ENCODE data around the gene LYL1.

LYL1 gene

DNA sequence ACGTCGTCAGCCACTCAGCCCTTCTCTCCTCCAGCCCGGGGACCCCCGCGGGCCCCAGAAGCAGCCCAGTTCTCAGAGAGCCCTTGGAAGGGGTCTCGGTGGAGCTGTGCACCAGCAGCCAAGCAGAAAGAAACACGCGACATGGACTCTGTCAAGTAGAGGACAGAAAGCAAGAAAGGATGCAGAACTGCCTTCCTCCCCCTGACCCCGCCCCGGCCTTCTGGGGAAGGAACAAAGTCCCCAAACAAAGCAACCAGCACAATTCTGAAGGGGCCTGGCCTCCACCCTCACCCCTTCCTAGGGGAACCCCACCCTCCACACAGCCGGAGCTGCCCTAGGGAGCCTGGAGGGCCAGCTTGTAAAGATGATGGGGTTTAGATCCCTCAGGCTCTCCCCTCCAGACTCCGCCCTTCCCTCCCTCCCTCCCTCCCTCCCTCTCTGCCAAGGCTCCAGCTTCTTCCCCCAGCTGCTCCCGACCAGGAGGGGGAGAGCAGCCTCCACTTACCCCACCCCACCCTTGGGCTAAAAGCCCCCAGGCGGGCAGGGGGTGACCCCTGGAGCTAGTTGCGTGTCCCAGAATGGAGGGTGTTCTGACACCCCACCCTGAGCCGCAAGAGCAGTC is 7.8 kb downstream of the LYL1 start:
- Histone ChIP-seq H3K36me3 (peaks cover 0 to 13% (median 12%) of the 10 kb centered on the region in 11 experiments; a peak in 16 of 22 replicates), H3K27me3 (peaks cover 0 to 29% (median 20%) of the 10 kb centered on the region in 11 experiments; a peak in 14 of 22 replicates), H3K27ac (peak overlapping the region in 10 of 11 experiments; percentile 32 to 87 (median 74); a peak in 18 of 22 replicates), H4K20me1 (peaks cover 0 to 45% (median 14%) of the 10 kb centered on the region in 11 experiments; a peak in 17 of 22 replicates), H3K9me3 (replicated peaks in 1 of 11) (no peaks in the 10 kb centered on the region), H3K4me1 (peaks cover 66 to 95% (median 90%) of the 10 kb centered on the region in 10 experiments), H3K4me2 (peak overlapping the region; percentile 79 to 100 (median 98)), H3K9ac (peak overlapping the region; percentile 43 to 96 (median 78); a peak in 21 of 22 replicates), H3K4me3 (peak overlapping the region; percentile 54 to 86 (median 67))
- no peak for TF ChIP-seq Cebpa-rat (IDR thresholded peaks at IDR 0.05)

DNA sequence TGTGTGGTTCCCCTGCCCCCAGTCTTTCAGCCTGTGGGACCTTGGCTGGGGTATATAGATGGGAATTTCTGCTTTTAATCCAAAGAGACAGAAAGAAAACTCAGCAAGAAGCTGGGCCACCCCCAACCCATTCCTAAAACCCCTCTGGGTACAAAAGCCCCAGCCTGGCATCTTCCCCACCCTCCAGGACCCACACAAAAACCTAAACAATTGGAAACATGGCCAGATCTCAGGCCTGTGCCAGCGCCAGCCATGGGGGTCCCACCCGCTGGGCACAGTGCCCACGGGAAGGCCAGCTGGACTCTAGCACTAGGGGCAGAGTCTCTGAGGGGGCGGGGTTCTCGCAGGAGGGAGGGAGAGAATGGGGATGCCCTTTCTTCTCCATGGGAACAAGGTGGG is 8.6 kb downstream of the LYL1 start:
- peaks cover 58 to 95% (median 90%) of the 10 kb centered on the region in 10 experiments for H3K4me1 ChIP-seq

DNA sequence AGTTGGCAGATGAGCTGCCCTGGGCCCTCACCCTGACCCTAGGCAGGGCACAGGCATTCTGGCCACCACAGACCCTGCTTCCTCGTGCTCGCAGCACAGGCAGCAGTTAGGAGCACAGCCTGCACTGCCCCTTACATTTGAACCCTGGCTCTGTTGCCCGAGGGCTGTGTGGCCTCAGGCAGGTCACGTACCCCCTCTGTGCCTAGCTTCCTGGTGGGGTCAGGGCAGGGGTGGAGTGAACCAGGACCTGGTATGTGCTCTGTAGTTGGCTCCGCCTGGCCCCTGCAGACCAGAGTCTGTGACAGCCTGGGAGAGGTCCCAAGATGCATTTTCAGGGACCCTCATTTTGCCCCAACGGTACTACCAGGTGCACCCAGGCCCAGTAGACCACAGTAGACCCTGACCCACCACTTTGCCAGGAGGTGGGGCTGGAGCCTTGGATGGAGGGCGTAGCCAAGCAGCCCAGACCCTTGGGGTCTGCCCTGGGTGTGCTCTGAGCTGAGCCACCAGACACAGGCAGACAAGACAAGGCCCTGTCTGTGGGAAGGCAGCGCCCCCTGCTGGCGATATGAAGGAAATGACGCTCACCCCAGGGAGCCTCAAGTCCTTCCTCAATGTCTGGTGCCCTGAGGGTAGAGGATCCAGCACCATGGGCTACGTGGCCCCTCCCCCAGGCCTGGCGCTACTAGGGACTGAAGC is 9.1 kb downstream of the LYL1 start:
- Histone ChIP-seq H3K36me3 (peaks cover 0 to under 1% (median 0%) of the 10 kb centered on the region in 11 experiments; a peak in 2 of 22 replicates), H3K27me3 (peaks cover 0 to 23% (median 15%) of the 10 kb centered on the region in 11 experiments; a peak in 14 of 22 replicates), H3K4me1 (peaks cover 53 to 95% (median 87%) of the 10 kb centered on the region in 10 experiments), H3K27ac (peak overlapping the region in 8 of 11 experiments; percentile 4 to 87 (median 73); a peak in 12 of 22 replicates), H3K9me3 (replicated peaks in 1 of 11) (no peaks in the 10 kb centered on the region), H4K20me1 (peaks cover 0 to 32% (median 2%) of the 10 kb centered on the region in 11 experiments; a peak in 11 of 22 replicates), H3K4me2 (peak overlapping the region; percentile 79 to 100 (median 98)), H3K4me3 (no peak overlapping the region), H3K9ac (peak overlapping the region in 10 of 11 experiments; percentile 30 to 96 (median 72); a peak in 15 of 22 replicates)
- no peak for TF ChIP-seq Cebpa-rat (IDR thresholded peaks at IDR 0.05)

More for the DNA sequence above, 8.6 kb downstream of the LYL1 start:
- Histone ChIP-seq H3K9me3 (replicated peaks in 1 of 11) (no peaks in the 10 kb centered on the region), H3K27ac (peak overlapping the region in 8 of 11 experiments; percentile 4 to 87 (median 75); a peak in 14 of 22 replicates), H3K4me2 (peak overlapping the region; percentile 79 to 100 (median 98)), H3K9ac (peak overlapping the region; percentile 15 to 96 (median 58); a peak in 18 of 22 replicates), H4K20me1 (peaks cover 0 to 37% (median 8%) of the 10 kb centered on the region in 11 experiments; a peak in 17 of 22 replicates), H3K36me3 (peaks cover 0 to 6% (median 5%) of the 10 kb centered on the region in 11 experiments; a peak in 14 of 22 replicates), H3K4me3 (peak overlapping the region in 9 of 10 experiments; percentile 29 to 86 (median 69); a peak in 9 of 20 replicates), H3K27me3 (peaks cover 0 to 28% (median 19%) of the 10 kb centered on the region in 11 experiments; a peak in 14 of 22 replicates)
- TF ChIP-seq Cebpa-rat (IDR thresholded peaks at IDR 0.05) = no peak

DNA sequence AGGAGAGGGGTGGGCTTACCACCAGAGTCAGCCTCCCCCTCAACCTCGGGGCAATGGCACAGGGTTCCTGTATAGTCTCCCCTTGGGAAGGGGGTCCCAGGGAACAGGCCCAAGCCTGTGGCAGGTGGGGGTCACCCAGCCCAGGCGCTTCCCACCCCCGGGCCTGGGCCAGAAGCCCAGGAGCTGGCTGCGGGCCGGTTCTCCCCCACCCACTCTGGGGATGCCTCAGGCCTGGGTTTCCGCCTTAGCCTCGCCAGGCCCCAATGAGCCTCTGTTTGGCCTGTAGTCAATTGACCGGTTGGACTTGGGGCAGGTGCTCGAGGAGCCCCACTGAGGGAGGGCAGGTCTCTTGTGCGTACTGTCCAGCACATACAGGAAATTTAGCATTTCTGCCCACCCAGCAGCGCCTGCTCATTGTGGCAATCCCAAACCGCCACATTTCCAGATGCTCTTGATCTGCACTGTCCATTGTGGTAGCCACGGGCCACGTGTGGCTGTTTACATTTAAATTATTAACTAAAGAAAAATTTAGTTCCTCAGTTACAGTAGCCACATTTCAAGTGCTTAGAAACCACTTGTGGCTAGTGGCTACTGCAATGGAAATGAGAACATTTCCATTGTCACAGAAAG is 9.9 kb downstream of the LYL1 start:
- no peak for TF ChIP-seq Cebpa-rat (IDR thresholded peaks at IDR 0.05)
- Histone ChIP-seq H3K27me3 (peaks cover 0 to 20% (median 13%) of the 10 kb centered on the region in 11 experiments; a peak in 14 of 22 replicates), H4K20me1 (peaks cover 0 to 29% (median 0%) of the 10 kb centered on the region in 11 experiments; a peak in 6 of 22 replicates), H3K4me1 (peaks cover 52 to 93% (median 85%) of the 10 kb centered on the region in 10 experiments), H3K4me3 (no peak overlapping the region; a peak in 1 of 20 replicates), H3K9ac (peak overlapping the region in 10 of 11 experiments; percentile 16 to 75 (median 62); a peak in 15 of 22 replicates), H3K9me3 (replicated peaks in 1 of 11) (no peaks in the 10 kb centered on the region), H3K36me3 (no peaks in the 10 kb centered on the region; a peak in 1 of 22 replicates), H3K27ac (peak overlapping the region in 9 of 11 experiments; percentile 12 to 79 (median 69); a peak in 12 of 22 replicates), H3K4me2 (peak overlapping the region; percentile 72 to 100 (median 96); a peak in 21 of 22 replicates)

DNA sequence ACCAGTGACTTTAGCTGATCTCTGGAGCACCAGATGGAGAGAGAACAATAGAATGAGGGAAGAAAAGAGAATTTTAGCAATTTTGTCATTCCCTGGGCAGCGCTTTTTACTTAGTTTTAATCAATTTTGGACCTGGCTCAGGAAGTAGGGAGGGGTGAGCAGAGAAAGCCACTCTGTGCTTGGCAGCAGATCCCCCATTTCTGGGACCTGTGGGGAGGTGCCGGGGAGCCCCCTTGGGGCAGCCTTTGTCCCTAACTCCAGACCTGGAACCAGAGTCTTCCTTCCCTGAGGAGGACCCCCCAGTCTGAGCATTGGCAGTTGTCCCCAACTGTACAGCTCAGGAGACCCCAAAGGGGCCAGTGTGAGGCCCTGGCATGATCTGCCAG is 10.5 kb downstream of the LYL1 start:
- Histone ChIP-seq H3K4me3 (peak overlapping the region in 4 of 10 experiments; percentile 16 to 31 (median 23); a peak in 4 of 20 replicates), H3K4me2 (peak overlapping the region; percentile 72 to 100 (median 96)), H4K20me1 (peaks cover 0 to 26% (median 0%) of the 10 kb centered on the region in 11 experiments; a peak in 5 of 22 replicates), H3K27me3 (peaks cover 0 to 14% (median 7%) of the 10 kb centered on the region in 11 experiments; a peak in 13 of 22 replicates), H3K36me3 (peaks cover 0 to 3% (median 0%) of the 10 kb centered on the region in 11 experiments; a peak in 4 of 22 replicates), H3K9me3 (replicated peaks in 1 of 11) (no peaks in the 10 kb centered on the region), H3K27ac (peak overlapping the region in 9 of 11 experiments; percentile 46 to 79 (median 71); a peak in 18 of 22 replicates), H3K4me1 (peaks cover 50 to 88% (median 82%) of the 10 kb centered on the region in 10 experiments), H3K9ac (peak overlapping the region; percentile 3 to 75 (median 61); a peak in 16 of 22 replicates)
- TF ChIP-seq Cebpa-rat (IDR thresholded peaks at IDR 0.05) = no peak

DNA sequence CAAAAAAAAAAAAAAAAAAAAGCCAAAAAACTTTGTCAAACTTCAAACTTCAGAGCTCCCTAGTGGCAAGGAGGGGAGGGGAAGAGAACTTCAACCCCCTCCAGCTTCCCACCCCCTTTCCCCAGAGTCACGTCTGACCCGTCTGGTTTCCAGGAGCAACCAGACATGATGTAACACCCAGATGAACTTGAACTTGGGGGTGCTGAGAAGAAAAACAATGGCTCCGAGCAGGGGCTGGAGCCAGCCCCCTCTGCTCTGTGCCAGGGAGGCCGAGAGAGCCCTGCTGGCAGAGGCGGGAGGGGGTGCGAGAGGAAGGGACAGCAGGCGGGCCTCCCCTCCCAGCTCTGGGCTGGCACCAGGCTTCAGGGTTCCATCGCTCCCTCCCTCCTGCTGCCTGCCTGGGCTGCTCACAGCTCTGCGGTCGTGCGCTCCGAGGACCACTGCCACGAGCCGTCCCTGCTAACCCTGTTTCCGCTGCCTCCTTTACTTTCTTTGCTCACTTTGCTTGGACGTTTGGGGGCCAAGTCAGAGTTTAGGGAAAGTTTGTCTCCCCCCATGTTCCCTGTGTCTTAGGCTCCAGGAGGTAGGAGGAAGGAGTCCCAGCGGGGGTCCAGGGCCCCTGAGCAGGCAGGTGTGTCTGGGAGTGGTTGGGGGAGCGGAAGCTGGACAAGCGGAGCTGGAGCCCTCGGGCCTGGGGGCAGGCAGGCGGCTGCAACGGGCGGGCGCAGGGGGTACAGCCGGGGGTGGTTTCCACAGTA is 11.1 kb downstream of the LYL1 start:
- H3K4me2 ChIP-seq = peak overlapping the region; percentile 72 to 100 (median 96)
- H3K9me3 ChIP-seq (replicated peaks in 1 of 11) = no peaks in the 10 kb centered on the region
- H3K36me3 ChIP-seq = peaks cover 0 to 9% (median 0%) of the 10 kb centered on the region in 11 experiments; a peak in 5 of 22 replicates
- H3K4me1 ChIP-seq = peaks cover 45 to 82% (median 78%) of the 10 kb centered on the region in 10 experiments
- TF ChIP-seq Cebpa-rat (IDR thresholded peaks at IDR 0.05) = no peak
- peaks cover 0 to 22% (median 0%) of the 10 kb centered on the region in 11 experiments; a peak in 5 of 22 replicates for H4K20me1 ChIP-seq
- peaks cover 0 to 8% (median 2%) of the 10 kb centered on the region in 11 experiments; a peak in 10 of 22 replicates for H3K27me3 ChIP-seq
- peak overlapping the region in 10 of 11 experiments; percentile 1 to 79 (median 70); a peak in 19 of 22 replicates for H3K27ac ChIP-seq
- peak overlapping the region in 6 of 10 experiments; percentile 15 to 37 (median 23); a peak in 9 of 20 replicates for H3K4me3 ChIP-seq
- peak overlapping the region; percentile 13 to 75 (median 62); a peak in 20 of 22 replicates for H3K9ac ChIP-seq

DNA sequence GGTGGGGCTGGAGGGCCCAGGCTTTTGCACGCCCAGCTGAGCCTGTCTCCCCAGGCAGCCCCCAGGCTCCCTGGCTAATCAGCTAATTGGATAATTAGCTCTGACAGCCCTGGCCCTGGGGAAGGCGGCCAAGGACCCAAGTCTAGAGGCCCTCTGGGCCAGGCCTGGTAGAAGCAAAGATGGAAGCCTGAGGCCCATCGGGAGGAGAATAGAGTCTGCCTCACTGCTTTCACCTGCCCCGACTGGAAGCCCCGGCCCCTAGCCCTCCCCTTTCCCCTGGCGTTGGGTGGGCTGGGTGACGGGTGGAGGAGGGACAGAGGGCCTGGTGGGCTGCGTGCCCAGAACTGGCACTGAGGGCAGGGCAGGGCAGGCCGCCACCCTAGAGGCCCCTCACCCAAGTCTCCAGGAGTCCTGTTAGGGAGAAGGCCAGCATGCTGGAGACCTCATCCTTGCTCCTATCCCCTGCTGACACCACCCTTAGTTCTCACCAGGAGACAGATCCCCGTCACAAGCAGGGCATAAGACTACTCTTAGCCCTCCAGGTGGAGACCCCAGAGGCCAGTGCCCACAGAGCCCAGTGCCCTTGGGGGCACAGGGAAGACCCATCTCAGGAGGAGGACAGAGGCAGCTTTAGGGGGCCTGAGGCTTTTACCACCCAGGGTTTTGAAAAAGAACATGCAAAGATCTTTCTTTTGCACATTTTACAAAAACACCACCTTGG is 12.0 kb downstream of the LYL1 start:
- Histone ChIP-seq H3K27ac (peak overlapping the region in 9 of 11 experiments; percentile 26 to 79 (median 71); a peak in 14 of 22 replicates), H3K9ac (peak overlapping the region in 9 of 11 experiments; percentile 13 to 75 (median 63); a peak in 16 of 22 replicates), H3K27me3 (no peaks in the 10 kb centered on the region)

More for the DNA sequence above, 12.0 kb downstream of the LYL1 start:
- Histone ChIP-seq H3K4me3 (peak overlapping the region in 1 of 10 experiments; percentile 14; a peak in 3 of 20 replicates), H3K4me2 (peak overlapping the region; percentile 72 to 100 (median 96)), H3K36me3 (peaks cover 0 to 12% (median 0%) of the 10 kb centered on the region in 11 experiments; a peak in 5 of 22 replicates), H4K20me1 (peaks cover 0 to 19% (median 0%) of the 10 kb centered on the region in 11 experiments; a peak in 5 of 22 replicates), H3K4me1 (peaks cover 47 to 73% (median 70%) of the 10 kb centered on the region in 10 experiments), H3K9me3 (replicated peaks in 1 of 11) (no peaks in the 10 kb centered on the region)
- no peak for TF ChIP-seq Cebpa-rat (IDR thresholded peaks at IDR 0.05)
